Suppressor macrophage (primary cell): ENCODE data around the gene DENND4C.
A peak's percentile ranks its signal among the peaks of the same experiment; 100 is the strongest.
"Not testable (repeated sequence)": the region's sequence is repeated elsewhere in the genome, so short reads cannot be mapped to it uniquely, and the experiment has no call there.

Experiments used
- DNase-seq, 4 experiments: peaks; one replicate each; pipeline ENCODE4 v3.0.0-alpha.2; 2020 to 2022
- total RNA-seq, 17 experiments: gene quantifications; one replicate each; lab custom pipeline; 2026; ENCODE audit warnings: mixed read lengths in 6 of 17, inconsistent platforms in 3 of 17; lab: John Stamatoyannopoulos, UW

Gene DENND4C
- 109 to 632 (median 376) reads per million in 17 experiments for total RNA-seq

DNA sequence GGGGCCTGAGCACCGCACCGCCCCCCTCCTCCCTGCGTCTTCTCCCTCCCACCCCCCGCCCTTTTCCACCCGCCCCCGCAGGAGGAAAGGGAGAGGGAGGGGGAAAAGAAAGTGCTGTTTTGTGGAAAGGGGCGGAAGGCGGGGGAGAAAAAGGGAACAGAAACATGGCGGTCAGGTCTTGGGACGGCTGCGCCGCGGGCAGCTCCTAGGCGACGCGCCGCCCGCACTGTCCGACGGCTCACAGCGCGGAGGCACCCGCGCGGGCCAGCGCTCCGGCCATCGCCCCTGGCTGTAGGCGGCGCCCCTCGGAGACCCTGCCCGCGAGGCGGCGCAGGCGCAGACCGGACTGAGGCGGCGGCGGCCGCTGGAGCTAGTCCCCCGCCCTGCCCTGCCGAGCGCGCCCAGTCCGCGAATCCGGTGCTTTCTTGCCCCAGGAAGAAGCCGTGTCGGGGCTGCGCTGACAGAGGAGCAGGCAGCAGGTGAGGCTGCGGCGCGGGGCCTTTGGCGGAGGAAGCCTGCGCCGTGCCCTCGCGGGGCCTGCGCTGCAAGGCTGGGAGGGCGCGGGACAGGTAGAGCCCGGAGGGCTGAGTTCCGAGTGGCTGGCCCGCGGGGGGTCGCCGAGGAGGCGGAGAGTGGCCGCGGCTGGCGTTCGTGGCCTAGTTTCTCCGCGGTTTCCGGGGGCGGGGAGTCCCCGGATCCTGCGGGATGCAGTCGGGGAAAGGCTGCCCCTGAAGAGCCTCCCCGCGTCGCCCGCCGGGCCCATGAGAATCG is at the start of gene DENND4C:
Gene DENND4C, plus strand, starts transcription at position 339 of the 771 bp plus-strand sequence. CDS start 45,482 bp downstream, outside the sequence.
- DNase-seq: peak; percentile 95 to 98 (median 97)

DNA sequence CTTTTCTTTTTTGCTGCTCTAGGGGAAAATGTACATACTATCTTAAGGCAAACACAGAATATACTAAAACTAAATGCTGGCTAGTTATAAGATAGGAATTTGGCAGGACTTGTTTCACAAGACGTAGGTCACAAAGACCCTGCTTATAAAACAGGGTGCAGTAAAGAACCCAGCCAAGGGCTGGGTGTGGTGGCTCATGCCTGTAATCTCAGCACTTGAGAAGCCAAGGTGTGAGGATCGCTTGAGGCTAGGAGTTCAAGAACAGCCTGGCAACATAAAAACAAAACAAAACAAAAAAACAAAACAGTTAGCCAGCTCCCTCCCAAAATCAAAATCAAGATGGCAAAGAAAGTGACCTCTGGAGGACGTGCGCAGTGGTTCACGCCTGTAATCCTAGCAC is 49.5 kb upstream of the DENND4C start:
- no peak for DNase-seq

DNA sequence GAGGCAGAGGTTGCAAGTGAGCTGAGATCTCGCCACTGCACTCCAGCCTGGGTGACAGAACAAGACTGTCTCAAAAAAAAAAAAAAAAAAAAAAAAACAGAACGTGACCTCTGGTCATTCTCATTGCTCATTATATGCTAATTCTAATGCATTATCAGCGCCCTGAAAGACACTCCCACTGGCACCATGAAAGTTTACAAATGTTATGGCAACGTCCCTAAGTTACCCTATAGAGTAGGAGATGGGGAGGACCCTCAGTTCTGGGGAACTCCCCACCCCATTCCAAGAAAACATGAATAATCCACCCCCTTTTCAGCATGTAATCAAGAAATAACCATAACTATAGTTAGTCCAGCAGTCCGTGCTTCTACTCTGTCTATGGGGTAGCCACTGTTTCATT is 48.9 kb upstream of the DENND4C start:
- DNase-seq: peak; percentile 29 to 79 (median 40)

DNA sequence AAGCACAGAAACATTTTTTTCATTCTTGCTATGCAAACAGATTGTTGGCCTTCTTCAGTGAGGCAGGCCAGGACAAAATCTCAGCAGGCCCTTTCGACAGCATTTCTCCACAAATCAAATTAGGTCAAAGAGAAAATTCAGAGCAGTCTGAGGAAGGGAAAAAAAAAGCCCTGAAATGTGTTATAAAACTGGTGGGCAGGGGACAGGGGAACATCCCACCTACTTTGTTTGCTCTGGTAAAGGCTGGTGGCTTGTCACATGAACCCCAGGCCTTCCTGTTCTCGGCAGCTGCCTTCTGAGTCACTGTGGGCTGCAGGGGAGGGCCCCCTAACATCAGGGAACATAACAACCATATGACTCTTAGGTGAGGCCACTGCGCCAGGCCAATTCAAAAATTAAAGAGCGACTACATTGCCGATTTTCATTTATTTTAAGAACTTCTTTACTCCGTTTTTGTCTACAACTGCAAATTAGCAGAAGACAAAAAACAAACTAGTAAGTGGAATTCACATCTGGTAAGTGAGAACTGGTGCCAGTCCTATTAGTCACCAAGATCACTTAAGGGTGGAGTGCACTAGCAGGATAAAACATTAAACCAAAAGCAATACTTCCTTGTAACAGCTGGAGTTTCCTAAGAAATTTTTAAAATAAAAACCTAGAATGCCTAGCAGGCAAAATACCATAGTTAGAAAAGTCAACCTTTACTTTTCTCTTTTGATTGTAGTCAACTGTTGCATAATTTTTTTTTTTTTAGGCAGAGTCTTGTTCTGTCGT is 46.2 kb upstream of the DENND4C start:
- DNase-seq: peak; percentile 91 to 97 (median 94)

DNA sequence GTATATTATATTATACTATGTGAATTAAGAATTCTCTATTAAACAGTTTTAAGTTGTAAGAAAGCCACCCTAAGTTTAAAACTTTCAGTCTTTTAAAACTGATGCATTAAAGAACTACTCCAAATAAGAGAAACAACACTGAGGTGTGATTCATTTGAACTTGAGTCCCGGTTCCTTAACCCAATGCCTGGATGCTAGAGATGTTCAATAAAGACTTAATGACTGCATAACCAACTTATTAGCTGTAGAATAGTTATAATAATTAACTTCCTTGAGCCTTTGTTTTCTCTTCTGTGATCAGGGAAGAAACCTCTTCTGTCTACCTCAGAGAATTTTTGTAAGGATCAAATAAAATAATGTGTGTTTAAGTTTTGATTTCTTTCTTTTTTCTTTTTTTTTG is 45.3 kb upstream of the DENND4C start:
- DNase-seq: no peak

DNA sequence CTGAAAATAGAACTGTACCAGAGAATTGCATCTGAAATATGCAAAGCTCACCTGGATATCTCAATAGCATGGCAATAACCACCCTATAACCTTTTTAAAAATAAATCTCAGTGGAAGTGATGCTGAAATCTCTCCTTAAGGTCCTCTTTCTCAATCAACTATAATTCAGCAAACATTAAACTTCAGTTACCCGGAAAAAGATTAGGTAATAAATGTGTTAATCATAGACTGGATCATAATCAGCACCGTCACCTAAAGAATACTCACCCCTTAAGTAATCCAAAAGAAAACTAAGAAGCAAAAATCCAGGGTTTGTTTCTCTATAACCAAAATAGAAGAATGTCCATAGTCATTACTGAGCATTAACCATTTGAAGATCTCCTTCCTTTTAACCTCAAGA is 44.3 kb upstream of the DENND4C start:
- peak in 3 of 4 experiments; percentile 8 to 84 (median 72) for DNase-seq

DNA sequence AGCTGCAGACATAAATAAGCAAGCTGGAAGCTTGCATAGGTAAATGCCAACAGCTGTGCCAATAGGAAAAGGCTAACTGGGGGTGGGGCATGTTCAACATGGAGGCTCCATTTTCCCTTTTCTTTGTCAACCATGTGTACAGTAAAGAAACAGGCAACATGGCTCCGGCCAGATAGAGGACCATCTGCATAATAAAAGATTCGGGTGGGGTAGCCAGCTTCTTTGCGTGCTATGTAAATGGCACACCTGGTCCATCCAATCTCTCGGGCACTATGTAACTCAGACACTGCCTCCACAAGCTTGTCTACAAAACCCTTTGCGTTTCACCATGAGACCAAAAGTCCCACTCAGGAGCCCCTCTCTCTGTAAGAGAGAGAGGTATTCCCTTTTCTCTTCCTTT is 41.7 kb upstream of the DENND4C start:
- no peak for DNase-seq

DNA sequence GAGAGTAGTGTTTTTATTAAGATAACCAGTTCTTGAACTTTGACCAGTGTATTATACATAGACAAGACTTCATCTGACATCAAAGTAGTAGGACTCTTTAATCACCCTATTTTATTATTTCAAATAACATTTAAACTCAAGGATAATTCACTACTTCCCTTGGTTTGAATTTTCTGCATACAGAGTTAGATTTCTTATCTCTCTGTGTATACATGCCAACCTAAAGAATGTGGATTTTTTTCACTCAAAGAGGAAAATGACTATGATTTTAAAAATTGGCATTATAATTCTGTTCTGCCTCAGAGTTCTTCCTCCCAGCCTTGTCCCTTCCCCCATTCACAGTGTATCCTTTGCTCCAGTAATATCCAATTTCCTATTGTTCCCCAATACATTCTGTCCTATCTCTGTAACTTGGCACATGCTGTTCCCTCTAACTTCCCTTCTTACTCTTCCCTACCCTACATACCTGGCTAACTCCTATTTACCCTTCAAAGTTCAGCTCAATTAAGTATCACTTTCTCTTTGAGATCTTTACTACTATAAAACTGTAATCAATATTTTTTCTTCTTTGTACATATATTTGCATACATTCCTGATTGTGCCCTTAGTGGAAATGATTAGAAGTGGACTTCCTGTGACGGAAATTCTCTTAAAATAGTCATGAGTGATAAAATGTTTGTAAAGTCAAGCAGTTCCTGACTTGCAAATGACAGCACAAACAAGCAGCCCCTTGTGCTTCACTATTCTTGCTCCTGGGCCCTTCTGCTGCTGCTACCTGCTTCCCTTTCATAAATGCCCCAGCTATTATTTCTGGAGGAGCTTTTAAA is 38.1 kb upstream of the DENND4C start:
- DNase-seq: no peak

DNA sequence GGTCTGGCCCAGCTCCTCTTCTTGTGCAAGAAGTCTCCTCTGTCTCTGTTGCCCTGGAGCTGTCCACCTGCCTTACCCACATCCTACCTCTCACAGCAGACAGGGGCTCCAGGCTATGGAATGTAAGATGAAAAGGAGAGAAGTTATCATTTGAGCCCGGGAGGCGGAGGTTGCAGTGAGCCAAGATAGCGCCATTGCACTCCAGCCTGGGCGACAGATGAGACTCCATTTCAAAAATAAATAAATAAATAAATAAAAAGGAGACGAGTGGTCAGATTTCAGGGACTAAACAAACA is 37.5 kb upstream of the DENND4C start:
- no peak for DNase-seq

DNA sequence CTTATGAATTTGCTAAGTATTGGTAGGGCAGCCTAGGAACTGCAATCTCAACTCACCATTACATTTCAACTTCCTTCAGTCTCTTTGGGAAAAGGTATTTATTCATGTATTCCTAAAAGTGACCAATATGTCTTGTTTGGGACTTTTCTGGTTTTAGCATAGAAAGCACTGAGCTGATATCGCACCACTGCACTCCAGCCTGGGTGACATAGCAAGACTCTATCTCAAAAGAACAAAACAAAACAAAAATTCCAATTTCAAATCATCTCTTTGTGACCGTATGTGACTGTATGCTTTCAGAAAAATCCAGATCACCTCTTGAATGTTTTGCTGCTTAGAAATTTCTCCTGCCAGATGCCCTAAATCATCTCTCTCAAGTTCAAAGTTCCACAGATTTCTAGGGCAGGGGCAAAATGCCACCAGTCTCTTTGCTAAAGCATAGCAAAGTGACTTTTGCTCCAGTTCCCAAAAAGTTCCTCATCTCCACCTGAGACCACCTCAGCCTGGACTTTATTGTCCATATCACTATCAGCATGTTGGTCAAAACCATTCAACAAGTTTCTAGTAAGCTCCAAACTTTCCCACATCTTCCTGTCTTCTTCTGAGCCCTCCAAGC is 37.0 kb upstream of the DENND4C start:
- not testable (repeated sequence) for DNase-seq

DNA sequence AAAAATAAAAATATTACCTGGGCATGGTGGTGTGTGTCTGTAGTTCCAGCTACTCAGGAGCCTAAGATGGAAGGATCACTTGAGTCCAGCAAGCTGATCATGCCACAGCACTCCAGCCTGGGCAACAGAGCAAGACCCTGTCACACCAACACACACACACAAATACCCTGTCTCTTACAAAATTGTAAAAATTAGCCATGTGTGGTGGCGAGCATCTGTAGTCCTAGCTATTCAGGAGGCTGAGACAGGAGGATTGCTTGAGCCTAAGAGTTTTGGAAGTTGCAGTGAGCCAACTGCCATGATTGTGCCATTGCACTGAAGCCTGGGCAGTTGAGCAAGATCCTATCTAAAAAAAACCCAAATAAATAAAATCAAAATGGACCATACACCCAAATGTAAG is 32.1 kb upstream of the DENND4C start:
- no peak for DNase-seq

DNA sequence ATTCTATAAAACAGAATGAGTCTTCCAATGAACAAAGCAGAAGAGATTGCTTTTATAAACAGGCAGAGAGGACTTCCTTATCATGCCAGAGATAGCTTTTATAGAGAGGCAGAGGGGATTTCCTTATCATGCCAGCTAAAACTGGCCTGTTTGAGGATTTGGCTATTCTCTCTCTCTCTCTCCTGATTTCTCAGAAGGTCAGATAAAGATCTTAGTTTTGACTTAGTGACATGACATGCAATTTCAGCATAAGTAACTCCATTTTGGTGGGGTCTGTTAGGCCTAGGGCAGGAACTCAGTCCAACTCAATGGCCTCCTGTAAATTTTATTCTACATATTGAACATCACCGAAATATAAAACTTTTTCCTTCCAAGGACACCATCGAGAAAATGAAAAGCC is 31.5 kb upstream of the DENND4C start:
- no peak for DNase-seq

DNA sequence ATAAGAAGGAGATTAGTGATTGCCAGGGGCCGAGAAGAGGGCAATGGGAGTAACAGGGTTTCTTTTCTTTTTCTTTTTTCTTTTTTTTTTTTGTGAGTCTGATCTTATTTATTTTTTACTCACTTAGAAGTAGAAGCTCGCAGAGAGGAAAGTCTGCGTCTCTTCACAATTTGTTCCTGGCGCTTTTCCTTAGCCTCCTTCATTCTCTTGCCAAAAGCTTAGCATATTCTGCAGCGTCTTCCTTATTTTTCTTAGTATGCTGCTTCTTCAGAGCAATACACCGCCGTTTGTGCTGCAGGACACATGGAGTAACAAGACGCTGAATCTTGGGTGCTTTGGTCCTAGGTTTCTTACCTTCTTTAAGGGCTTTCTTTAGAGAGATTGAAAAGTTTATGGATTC is 30.3 kb upstream of the DENND4C start:
- DNase-seq: no peak

DNA sequence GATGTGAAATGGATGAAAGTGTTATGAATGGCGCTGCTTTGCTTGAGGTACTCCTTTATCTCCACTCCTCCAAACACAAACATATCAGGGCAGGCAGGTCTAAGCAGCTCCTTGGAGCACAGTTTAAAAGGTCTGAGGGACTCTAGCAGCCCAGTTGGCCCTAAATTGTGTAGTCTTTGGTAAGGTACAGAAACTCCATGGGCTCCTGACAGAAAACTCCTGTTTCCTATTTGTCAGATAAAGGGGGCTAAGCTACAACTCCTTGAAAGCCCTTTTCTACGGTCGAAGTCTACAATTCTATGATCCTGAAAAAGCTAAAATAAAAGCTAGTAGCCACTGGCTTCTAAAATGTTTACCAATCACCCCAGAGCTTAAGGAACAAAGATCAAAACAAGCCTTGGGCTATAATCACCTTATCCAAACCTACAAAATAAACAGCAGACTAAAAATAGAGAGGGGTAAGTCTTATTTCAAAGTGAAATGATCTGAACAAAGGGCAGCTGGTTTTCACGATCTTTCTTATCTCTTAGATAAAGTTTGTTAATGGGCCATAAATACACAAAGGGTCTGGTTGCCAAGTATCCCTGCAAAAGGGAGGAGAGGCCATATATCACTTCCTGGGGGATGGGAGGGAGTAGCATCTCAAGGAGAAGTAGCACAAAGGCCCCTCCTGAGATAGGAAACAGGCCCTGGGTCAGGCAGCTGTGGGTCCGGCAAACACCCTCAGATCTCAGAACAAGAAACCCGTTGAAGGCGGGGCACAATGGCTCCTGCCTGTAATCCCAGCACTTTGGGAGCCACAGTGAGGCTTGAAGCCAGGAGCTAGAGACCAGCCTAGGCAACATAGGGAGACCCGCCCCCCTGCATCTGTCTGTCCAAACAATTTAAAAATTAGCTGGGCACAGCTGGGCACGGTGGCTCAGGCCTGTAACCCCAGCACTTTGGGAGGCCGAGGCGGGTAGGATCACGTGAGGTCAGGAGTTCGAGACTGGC is 28.3 kb upstream of the DENND4C start:
- no peak for DNase-seq

DNA sequence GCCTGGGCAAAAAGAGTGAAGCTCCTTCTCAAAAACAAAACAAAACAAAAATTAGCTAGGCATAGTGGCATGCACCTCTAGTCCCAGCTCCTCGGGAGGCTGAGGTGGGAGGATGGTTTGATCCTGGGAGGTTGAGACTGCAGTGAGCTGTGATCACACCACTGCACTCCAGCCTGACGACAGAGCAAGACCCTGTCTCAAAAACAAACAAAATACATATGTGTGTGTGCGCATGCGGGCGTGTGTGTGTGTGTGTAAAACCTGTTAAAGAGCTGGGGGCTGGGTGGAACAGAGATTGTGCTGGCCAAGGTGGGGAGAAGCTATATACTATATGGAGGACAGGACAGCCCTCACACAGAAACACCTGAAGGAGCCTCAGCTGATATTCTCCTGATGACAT is 27.4 kb upstream of the DENND4C start:
- DNase-seq: no peak

DNA sequence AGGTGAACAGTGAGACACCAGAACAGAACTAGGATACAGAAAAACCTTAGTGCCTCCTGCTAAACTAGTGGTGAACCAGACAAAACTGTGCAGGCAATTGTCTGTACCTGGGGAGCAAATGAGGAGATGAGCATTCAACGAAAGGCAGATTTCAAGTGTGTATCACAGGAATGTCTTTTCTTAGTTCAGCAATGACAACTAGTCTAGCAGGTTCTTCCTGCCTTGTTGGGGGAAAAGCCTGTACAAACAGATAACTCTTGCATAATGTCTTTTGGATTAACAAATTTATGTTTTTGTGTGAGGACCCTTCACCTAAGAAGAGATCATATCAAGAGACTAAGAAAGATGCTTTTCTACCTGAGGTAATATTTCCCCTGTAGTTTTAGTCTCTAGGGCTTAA is 21.8 kb upstream of the DENND4C start:
- DNase-seq: no peak

DNA sequence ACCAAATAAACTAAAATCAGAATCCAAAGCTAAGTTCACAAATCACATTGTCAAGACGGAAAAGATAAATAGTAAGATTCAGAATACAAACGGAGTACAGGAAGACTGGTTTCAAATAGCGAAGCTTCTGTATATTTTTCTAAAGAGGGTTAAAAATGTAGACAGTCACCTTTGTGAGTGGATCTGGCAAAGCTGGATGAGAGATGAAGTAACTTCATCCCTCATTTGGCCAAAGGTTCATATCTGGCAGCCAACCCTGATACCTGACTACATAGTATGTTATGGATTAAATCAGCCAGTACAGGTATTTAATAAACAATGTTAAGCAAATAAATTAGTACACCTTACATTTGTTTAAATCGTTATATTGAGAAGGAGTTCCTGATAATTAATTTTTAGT is 21.3 kb upstream of the DENND4C start:
- DNase-seq: no peak

DNA sequence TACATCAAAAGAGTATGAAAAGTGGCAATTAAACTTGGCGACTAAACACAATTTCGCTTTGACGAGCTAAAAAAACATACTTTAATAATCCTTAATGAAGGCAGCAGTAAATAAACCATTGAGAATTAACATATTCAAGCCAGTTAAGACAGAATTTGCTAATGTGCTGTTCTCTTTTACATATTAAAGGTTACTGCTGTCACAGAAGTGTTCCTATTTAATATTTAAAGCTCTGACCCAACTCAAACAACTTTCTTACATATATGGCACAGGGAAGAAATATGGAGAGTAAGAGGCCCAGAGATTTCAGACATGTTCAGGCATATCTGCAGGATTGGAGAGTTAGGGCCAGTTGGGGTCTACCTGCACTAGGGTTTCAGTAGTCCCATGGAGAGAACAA is 16.7 kb upstream of the DENND4C start:
- no peak for DNase-seq

DNA sequence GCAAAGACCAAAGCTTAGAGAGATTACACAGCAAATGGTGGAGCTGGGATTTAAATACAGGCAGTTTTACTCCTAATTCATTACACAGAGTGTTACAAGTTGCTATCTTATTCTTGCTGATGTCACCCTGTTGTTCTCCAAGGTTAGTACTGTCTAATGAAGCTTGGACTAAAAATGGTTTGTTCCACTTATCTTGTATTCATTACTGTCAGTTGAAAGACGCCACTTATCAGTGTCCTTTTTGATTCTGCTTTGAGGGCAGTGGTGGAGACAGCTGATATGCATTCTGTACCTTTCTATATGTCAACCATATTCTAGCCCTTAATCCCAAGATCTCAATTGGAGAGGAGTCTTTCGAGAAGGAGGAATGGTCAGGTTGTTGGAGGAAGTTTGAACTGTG is 14.0 kb upstream of the DENND4C start:
- DNase-seq: no peak

DNA sequence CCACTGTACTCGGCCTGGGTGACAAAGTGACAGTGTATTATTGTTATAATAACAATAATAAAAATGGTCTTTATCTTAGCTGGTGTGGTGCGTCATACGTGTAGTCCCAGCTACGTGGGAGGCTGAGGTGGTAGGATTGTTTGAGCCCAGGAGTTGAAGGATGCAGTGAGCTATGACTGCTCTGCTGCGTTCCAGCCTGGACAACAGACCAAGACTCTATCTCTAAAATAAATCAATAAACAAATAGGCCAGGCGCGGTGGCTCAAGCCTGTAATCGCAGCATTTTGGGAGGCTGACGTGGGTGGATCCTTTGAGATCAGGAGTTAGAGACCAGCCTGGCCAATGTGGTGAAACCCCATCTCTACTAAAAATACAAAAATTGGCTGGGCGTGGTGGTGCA is 9.2 kb upstream of the DENND4C start:
- no peak for DNase-seq

DNA sequence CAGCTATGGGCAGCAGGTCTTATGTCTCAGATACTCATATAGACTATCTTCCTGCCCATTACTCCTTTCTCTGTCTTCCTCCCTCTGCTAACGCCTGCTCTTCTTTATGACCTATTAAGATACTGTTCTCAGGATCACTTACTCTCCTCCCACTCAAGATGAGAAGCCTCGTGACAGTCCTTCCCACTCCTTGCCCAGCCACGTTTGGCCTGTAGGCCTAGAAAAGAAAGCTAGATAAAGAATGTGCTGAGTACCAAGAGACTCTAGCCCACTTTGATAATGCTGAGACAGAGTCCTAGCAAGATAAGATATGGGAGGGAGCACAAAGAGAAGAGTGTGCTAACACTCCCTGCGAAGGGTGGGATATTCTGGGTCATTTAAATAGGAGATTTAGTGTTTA is 6.8 kb upstream of the DENND4C start:
- DNase-seq: peak; percentile 60 to 82 (median 80)

DNA sequence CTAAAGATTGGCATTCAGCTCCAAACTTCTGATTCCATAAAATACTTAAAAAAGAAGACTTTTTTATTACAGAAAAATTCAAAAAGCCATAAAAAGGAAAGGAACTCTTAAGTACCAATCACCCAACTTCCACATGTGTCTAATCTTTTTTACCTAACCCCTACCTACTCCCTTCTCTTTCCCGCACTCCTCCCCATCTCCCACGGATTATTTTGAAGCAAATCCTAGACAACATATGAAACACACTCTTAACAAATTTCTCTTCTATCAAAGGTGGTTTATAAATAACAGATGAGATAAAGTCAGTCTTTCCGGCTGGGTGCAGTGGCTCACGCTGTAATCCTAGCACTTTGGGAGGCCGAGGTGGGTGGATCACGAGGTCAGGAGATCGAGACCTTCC is 5.9 kb upstream of the DENND4C start:
- DNase-seq: no peak
